Type B pancreatic cell (in vitro differentiated cells): ENCODE results near the gene TMSB15A. TPM values are rescaled to one million over a fixed set of nuclear protein-coding genes. Genes with fewer than 3 reads are reported as not detected.
"Not testable (repeated sequence)": the region's sequence is repeated elsewhere in the genome, so short reads cannot be mapped to it uniquely, and the experiment has no call there.

ENCODE experiments used
- DNase-seq: peaks from one replicate; pipeline ENCODE4 v3.0.0; 2021; ENCODE audit warnings: mixed read lengths; ENCODE audit not compliant: unreplicated experiment; ENCODE audit errors: extremely low spot score
- H3K27ac Mint-ChIP-seq: 2 replicates; pipeline ENCODE4 v1.8.0; 2021; ENCODE audit warnings: mild to moderate bottlenecking, mixed read lengths
- H3K27me3 Mint-ChIP-seq: 2 replicates; pipeline ENCODE4 v1.8.0; 2021; ENCODE audit warnings: mixed read lengths
- H3K36me3 Mint-ChIP-seq: 2 replicates; pipeline ENCODE4 v1.8.0; 2021; ENCODE audit warnings: mixed read lengths
- H3K4me1 Mint-ChIP-seq: one replicate; pipeline ENCODE4 v1.8.0; 2021; ENCODE audit warnings: mixed read lengths; ENCODE audit not compliant: unreplicated experiment
- H3K4me3 Mint-ChIP-seq: 2 replicates; pipeline ENCODE4 v1.8.0; 2021; ENCODE audit warnings: mild to moderate bottlenecking, mixed read lengths
- H3K9me3 Mint-ChIP-seq: 2 replicates; pipeline ENCODE4 v1.8.0; 2021; ENCODE audit warnings: mixed read lengths
- CTCF ChIP-seq: fragments of 200-600 bp; sonication (generic); conservative IDR thresholded peaks from 2 replicates; pipeline ENCODE4 v1.5.0; 2021; ENCODE audit warnings: antibody characterized with exemption, mild to moderate bottlenecking
- total RNA-seq: library from RNA; stranded (reverse); gene quantifications from 2 replicates; pipeline ENCODE4 v1.2.1, GENCODE V29; 2021; ENCODE audit warnings: low replicate concordance

The TMSB15A gene
- total RNA-seq, 1 donor from 2014 or later: 109 TPM

- no peak for TF ChIP-seq CTCF
- Mint-ChIP-seq H3K4me1 (no peaks in the 10 kb centered on the region), H3K4me3 (no peak overlapping the region), H3K36me3 (no peaks in the 10 kb centered on the region), H3K27ac (no peak overlapping the region), H3K9me3 (no peaks in the 10 kb centered on the region), H3K27me3 (peaks cover 3% of the 10 kb centered on the region)
- no peak for DNase-seq
Observed at GRCh38 chrX:102535958-102536357, 19.4 kb upstream of the TMSB15A start.

- Mint-ChIP-seq H3K36me3 (peaks cover 18% of the 10 kb centered on the region), H3K4me1 (no peaks in the 10 kb centered on the region), H3K27me3 (no peaks in the 10 kb centered on the region), H3K9me3 (no peaks in the 10 kb centered on the region), H3K27ac (no peak overlapping the region), H3K4me3 (peak overlapping the region; percentile 91)
- TF ChIP-seq CTCF: peak; percentile 44
- DNase-seq: no peak
Observed at GRCh38 chrX:102517326-102517725, 787 bp upstream of the TMSB15A start.

- no peak overlapping the region for H3K4me3 Mint-ChIP-seq
- no peak for DNase-seq
- no peak for TF ChIP-seq CTCF
- no peaks in the 10 kb centered on the region for H3K4me1 Mint-ChIP-seq
- no peaks in the 10 kb centered on the region for H3K27me3 Mint-ChIP-seq
- no peak overlapping the region for H3K27ac Mint-ChIP-seq
- H3K9me3 Mint-ChIP-seq: no peaks in the 10 kb centered on the region
- peaks cover 18% of the 10 kb centered on the region for H3K36me3 Mint-ChIP-seq
Observed at GRCh38 chrX:102514536-102514935, 2.0 kb downstream of the TMSB15A start.

- Mint-ChIP-seq H3K27me3 (no peaks in the 10 kb centered on the region), H3K9me3 (no peaks in the 10 kb centered on the region), H3K4me1 (no peaks in the 10 kb centered on the region), H3K27ac (no peak overlapping the region), H3K36me3 (no peaks in the 10 kb centered on the region), H3K4me3 (no peak overlapping the region)
- no peak for TF ChIP-seq CTCF
- no peak for DNase-seq
Observed at GRCh38 chrX:102498732-102499131, 17.8 kb downstream of the TMSB15A start.

GRCh38 chrX:102491766-102492165 lies 24.8 kb downstream of the TMSB15A start:
- no peaks in the 10 kb centered on the region for H3K4me1 Mint-ChIP-seq
- no peaks in the 10 kb centered on the region for H3K36me3 Mint-ChIP-seq
- H3K9me3 Mint-ChIP-seq: no peaks in the 10 kb centered on the region
- DNase-seq: no peak
- H3K4me3 Mint-ChIP-seq: no peak overlapping the region
- H3K27ac Mint-ChIP-seq: no peak overlapping the region
- TF ChIP-seq CTCF: no peak
- H3K27me3 Mint-ChIP-seq: no peaks in the 10 kb centered on the region

GRCh38 chrX:102478765-102479164 lies 37.8 kb downstream of the TMSB15A start:
- H3K4me3 Mint-ChIP-seq, H3K9me3 Mint-ChIP-seq, H3K36me3 Mint-ChIP-seq, DNase-seq, H3K27ac Mint-ChIP-seq, H3K4me1 Mint-ChIP-seq, H3K27me3 Mint-ChIP-seq: not testable (repeated sequence)

GRCh38 chrX:102471762-102472220 lies 44.7 kb downstream of the TMSB15A start, which contains the start of gene TCP11X2:
Gene TCP11X2 (minus strand): TSS chrX:102471812.
- H3K4me1 Mint-ChIP-seq, H3K27me3 Mint-ChIP-seq, H3K9me3 Mint-ChIP-seq, H3K4me3 Mint-ChIP-seq, DNase-seq, H3K27ac Mint-ChIP-seq, H3K36me3 Mint-ChIP-seq: not testable (repeated sequence)

GRCh38 chrX:102470215-102470614 lies 46.3 kb downstream of the TMSB15A start:
- H3K27ac Mint-ChIP-seq, H3K9me3 Mint-ChIP-seq, H3K27me3 Mint-ChIP-seq, DNase-seq, H3K4me3 Mint-ChIP-seq, H3K36me3 Mint-ChIP-seq, H3K4me1 Mint-ChIP-seq: not testable (repeated sequence)
